Naive B cell (primary cell): ENCODE results near the gene SLC35B2. TPM values are rescaled to one million over a fixed set of nuclear protein-coding genes. Genes with fewer than 3 reads are reported as not detected.

Experiments
- ATAC-seq, 2 donors: fragments of 150-1000 bp; cut with Tn5 transposase; 2 replicates each; pipeline ENCODE4 v1.10.0; 2021; ENCODE audit warnings: low read depth in 2 of 2, mild to moderate bottlenecking in 2 of 2, moderate library complexity in 2 of 2
- DNase-seq: peaks from one replicate; pipeline ENCODE4 v3.0.0; 2022
- H3K27ac Mint-ChIP-seq, 6 donors: one replicate each; pipeline ENCODE4 v1.8.0; 2020 to 2022; ENCODE audit warnings: mild to moderate bottlenecking in 6 of 6, mixed read lengths in 6 of 6, moderate library complexity in 5 of 6, inconsistent platforms in 2 of 6
- H3K27me3 Mint-ChIP-seq, 3 donors: one replicate each; pipeline ENCODE4 v1.8.0; 2021 to 2022; ENCODE audit warnings: mixed read lengths in 3 of 3, mild to moderate bottlenecking in 1 of 3
- H3K36me3 Mint-ChIP-seq, 2 donors: one replicate each; pipeline ENCODE4 v1.8.0; 2020 to 2022; ENCODE audit warnings: mixed read lengths in 2 of 2, inconsistent platforms in 1 of 2, mild to moderate bottlenecking in 1 of 2
- H3K4me1 Mint-ChIP-seq, 3 donors: one replicate each; pipeline ENCODE4 v1.8.0; 2020 to 2022; ENCODE audit warnings: mixed read lengths in 3 of 3, inconsistent platforms in 1 of 3, mild to moderate bottlenecking in 1 of 3, moderate library complexity in 1 of 3
- H3K4me3 Mint-ChIP-seq, 8 donors: one replicate each; pipeline ENCODE4 v1.8.0; 2020 to 2022; ENCODE audit warnings: mild to moderate bottlenecking in 8 of 8, mixed read lengths in 8 of 8, moderate library complexity in 8 of 8, inconsistent platforms in 2 of 8
- H3K9me3 Mint-ChIP-seq, 7 donors: one replicate each; pipeline ENCODE4 v1.8.0; 2020 to 2022; ENCODE audit warnings: mixed read lengths in 7 of 7, mild to moderate bottlenecking in 5 of 7, inconsistent platforms in 2 of 7, moderate library complexity in 1 of 7
- polyA plus RNA-seq, 6 donors: library from polyadenylated mRNA; unstranded; fragments of 300-500 nt; fragmentation: Illumina TruSeq; gene quantifications; one replicate each; pipeline ENCODE4 v1.2.3, GENCODE V29; 2021; ENCODE audit warnings: low read depth in 6 of 6

Gene SLC35B2
- polyA plus RNA-seq, 6 donors from 2014 or later, result 24.2 to 38.6 (median 27.2) TPM

DNA sequence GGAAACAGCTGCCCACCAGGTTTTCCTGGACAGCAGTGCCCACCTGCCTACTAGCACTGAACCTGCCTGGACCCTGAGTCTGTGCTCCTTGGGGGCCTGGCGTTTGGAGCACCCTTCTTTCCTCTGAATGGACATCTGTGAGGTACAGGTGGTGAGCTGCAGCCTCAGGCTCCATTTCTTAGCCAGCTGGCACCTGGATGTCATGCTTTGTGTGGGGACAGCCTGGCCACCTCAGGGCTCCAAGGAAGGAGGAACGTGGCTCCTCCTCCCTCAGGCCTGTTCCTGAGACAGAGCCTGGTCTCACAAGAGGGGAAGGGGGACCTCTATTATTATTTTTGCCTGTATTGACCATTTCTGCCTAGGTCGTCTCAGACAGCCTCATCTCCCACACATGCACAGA lies 21.0 kb upstream of the SLC35B2 start:
- Mint-ChIP-seq H3K4me3 (peak overlapping the region in 1 of 8 donors; percentile 3), H3K27ac (no peak overlapping the region), H3K27me3 (peaks cover 32 to 74% (median 60%) of the 10 kb centered on the region in 3 donors), H3K4me1 (peaks cover 0 to 9% (median 4%) of the 10 kb centered on the region in 3 donors), H3K36me3 (no peaks in the 10 kb centered on the region), H3K9me3 (no peaks in the 10 kb centered on the region)
- DNase-seq, result no peak
- ATAC-seq, result no peak

DNA sequence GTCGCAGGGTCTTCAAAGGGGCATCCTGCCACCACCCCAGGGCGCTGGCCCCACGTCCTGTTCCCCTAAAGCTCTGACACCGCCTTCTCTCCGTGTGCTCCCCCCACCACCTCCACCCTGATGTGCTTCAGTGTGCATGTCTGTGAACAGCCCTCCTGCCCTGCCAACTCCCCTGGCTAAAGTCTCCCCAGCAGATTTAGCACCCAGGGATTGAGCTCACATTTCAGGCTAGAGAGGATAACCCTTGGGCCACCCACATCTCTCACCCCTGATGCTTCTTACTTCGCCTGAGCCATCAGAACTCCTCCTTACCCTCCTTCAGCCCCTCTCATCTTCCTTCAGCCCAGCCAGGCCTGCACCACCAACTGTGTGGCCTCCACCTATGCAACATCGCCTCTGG lies 20.4 kb upstream of the SLC35B2 start:
- Mint-ChIP-seq H3K4me3 (peak overlapping the region in 1 of 8 donors; percentile 3), H3K9me3 (no peaks in the 10 kb centered on the region), H3K27me3 (peaks cover 38 to 74% (median 63%) of the 10 kb centered on the region in 3 donors), H3K4me1 (peaks cover 0 to 9% (median 4%) of the 10 kb centered on the region in 3 donors), H3K27ac (peak overlapping the region in 1 of 6 donors; percentile 48), H3K36me3 (peaks cover 0 to 2% of the 10 kb centered on the region in 2 donors)
- DNase-seq (no peak), ATAC-seq (no peak)

DNA sequence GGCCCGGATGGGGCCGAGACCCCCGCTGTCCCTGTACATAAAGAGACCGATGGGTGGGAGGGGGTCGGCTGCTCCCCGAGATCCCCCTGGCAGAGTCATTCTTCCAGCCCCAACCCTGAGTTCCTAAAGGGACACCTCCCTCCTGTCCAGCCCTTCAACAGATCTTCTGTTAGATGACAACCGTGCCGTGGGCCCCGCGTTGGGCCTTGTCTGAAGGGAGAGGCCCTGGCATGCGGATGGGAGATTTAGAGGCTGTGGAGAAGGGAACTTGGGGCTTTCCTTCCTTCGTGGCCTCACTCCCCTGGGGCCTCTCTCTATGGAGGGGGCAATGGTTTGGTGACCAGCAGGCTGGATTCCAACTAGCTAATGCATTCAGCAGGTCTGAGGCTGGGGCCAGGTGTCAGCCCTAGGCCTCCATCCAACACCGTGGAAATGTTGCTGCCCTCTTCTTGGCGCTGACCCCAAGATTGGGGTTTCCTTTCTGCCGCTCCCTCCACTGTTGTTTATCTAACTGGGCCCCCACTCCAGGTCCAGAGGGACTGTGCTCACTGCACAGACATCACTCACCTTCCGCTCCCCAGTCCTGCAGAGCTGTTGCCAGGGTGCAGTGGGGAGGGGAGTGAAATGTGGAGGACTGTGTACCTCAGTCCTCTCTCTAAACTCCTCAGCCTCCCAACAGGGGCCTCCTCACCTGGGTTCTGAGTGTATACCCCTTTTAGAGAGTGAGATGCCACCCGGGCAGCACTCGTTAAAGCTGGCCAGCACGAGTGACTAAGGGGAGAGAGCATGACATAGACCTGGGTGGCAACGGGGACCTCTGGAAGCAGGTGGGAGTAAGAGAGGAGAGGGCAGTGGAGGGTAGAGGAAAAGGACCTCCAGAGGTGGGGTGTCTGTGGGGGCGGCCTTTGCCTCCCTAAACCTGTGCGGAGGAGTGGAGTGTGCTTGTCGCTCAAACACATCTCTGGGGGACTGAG lies 19.6 kb upstream of the SLC35B2 start:
- Mint-ChIP-seq H3K27me3 (peaks cover 45 to 79% (median 71%) of the 10 kb centered on the region in 3 donors), H3K9me3 (no peaks in the 10 kb centered on the region), H3K4me3 (peak overlapping the region in 7 of 8 donors; percentile 3 to 77 (median 56)), H3K27ac (peak overlapping the region in 1 of 6 donors; percentile 63), H3K36me3 (peaks cover 0 to 5% of the 10 kb centered on the region in 2 donors), H3K4me1 (peaks cover 0 to 9% (median 4%) of the 10 kb centered on the region in 3 donors)
- DNase-seq (no peak), ATAC-seq (no peak)

DNA sequence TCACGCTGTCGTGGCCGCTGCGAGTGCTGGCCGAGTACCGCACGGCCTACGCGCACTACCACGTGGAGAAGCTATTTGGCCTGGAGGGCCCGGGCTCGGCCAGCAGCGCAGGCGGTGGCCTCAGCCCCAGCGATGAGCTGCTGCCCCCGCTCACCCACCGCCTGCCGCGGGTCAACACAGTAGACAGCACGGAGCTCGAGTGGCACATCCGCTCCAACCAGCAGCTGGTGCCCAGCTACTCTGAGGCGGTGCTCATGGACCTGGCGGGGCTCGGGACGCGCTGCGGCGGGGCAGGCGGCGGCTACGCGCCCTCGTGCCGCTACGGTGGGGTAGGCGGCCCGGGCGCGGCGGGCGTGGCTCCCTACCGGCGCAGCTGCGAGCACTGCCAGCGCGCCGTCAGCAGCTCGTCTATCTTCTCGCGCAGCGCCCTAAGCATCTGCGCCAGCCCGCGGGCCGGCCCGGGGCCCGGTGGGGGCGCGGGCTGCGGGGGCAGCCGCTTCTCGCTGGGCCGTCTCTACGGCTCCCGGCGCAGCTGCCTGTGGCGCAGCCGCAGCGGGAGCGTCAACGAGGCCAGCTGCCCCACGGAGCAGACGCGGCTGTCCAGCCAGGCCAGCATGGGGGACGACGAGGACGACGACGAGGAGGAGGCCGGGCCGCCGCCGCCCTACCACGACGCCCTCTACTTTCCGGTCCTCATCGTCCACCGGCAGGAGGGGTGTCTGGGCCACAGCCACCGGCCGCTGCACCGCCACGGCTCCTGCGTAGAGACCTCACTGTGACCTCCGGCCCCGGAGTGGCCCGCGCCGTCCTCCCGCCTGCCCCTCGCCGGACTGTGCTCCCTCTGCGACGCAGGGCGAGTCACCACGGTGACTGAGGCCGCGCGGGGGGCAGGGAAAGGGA lies 18.7 kb upstream of the SLC35B2 start:
- peak; percentile 79 to 88 for ATAC-seq
- peaks cover 0 to 5% of the 10 kb centered on the region in 2 donors for H3K36me3 Mint-ChIP-seq
- peak overlapping the region in 2 of 8 donors; percentile 24 to 28 for H3K4me3 Mint-ChIP-seq
- no peak overlapping the region for H3K27ac Mint-ChIP-seq
- H3K4me1 Mint-ChIP-seq, result peaks cover 0 to 12% (median 12%) of the 10 kb centered on the region in 3 donors
- no peak for DNase-seq
- H3K9me3 Mint-ChIP-seq, result no peaks in the 10 kb centered on the region
- peaks cover 50 to 85% (median 78%) of the 10 kb centered on the region in 3 donors for H3K27me3 Mint-ChIP-seq

- Mint-ChIP-seq H3K27ac (no peak overlapping the region), H3K4me1 (peaks cover 0 to 13% (median 12%) of the 10 kb centered on the region in 3 donors), H3K9me3 (no peaks in the 10 kb centered on the region), H3K4me3 (peak overlapping the region in 2 of 8 donors; percentile 5 to 67), H3K36me3 (peaks cover 0 to 5% of the 10 kb centered on the region in 2 donors), H3K27me3 (peaks cover 50 to 80% (median 76%) of the 10 kb centered on the region in 3 donors)
- no peak for ATAC-seq
- no peak for DNase-seq
Measured at GRCh38 chr6:44275271-44275748, 18.0 kb upstream of the SLC35B2 start.

GRCh38 chr6:44273617-44274016 lies 16.3 kb upstream of the SLC35B2 start:
- Mint-ChIP-seq H3K27ac (no peak overlapping the region), H3K9me3 (no peaks in the 10 kb centered on the region), H3K36me3 (peaks cover 0 to 5% of the 10 kb centered on the region in 2 donors), H3K4me3 (no peak overlapping the region), H3K4me1 (peaks cover 15 to 25% (median 17%) of the 10 kb centered on the region in 3 donors), H3K27me3 (peaks cover 48 to 73% (median 68%) of the 10 kb centered on the region in 3 donors)
- ATAC-seq, result no peak
- DNase-seq, result no peak

DNA sequence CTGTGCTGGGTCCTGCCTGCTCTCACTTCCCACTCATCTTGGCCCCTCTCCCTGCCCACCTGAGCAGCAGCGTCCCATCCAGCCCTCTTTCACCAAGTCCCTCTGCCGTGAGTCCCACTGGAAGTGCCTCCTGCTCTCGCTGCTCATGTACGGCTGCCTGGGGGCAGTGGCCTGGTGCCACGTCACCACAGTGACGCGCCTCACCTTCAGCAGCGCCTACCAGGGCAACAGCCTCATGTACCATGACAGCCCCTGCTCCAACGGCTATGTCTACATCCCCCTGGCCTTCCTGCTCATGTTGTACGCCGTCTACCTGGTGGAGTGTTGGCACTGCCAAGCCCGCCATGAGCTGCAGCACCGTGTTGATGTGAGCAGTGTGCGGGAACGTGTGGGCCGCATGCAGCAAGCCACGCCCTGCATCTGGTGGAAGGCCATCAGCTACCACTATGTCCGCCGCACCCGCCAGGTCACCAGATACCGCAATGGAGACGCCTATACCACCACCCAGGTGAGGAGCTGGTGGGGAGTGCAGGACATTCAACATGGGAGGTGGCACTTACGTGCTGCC lies 15.8 kb upstream of the SLC35B2 start:
- Mint-ChIP-seq H3K27ac (no peak overlapping the region), H3K27me3 (peaks cover 48 to 72% (median 63%) of the 10 kb centered on the region in 3 donors), H3K4me1 (peaks cover 15 to 25% (median 17%) of the 10 kb centered on the region in 3 donors), H3K9me3 (no peaks in the 10 kb centered on the region), H3K36me3 (peaks cover 0 to 5% of the 10 kb centered on the region in 2 donors), H3K4me3 (peak overlapping the region in 2 of 8 donors; percentile 53 to 57)
- no peak for ATAC-seq
- DNase-seq, result no peak

- no peaks in the 10 kb centered on the region for H3K9me3 Mint-ChIP-seq
- DNase-seq, result no peak
- H3K4me3 Mint-ChIP-seq, result peak overlapping the region in 3 of 8 donors; percentile 10 to 54 (median 53)
- H3K4me1 Mint-ChIP-seq, result peaks cover 17 to 31% (median 20%) of the 10 kb centered on the region in 3 donors
- ATAC-seq, result no peak
- H3K27ac Mint-ChIP-seq, result no peak overlapping the region
- H3K27me3 Mint-ChIP-seq, result peaks cover 44 to 66% (median 57%) of the 10 kb centered on the region in 3 donors
- peaks cover 0 to 5% of the 10 kb centered on the region in 2 donors for H3K36me3 Mint-ChIP-seq
Measured at GRCh38 chr6:44272529-44272928, 15.2 kb upstream of the SLC35B2 start.

- Mint-ChIP-seq H3K36me3 (peaks cover 0 to 5% of the 10 kb centered on the region in 2 donors), H3K27me3 (peaks cover 39 to 60% (median 51%) of the 10 kb centered on the region in 3 donors), H3K9me3 (no peaks in the 10 kb centered on the region), H3K27ac (no peak overlapping the region), H3K4me1 (peaks cover 17 to 37% (median 25%) of the 10 kb centered on the region in 3 donors), H3K4me3 (peak overlapping the region in 6 of 8 donors; percentile 45 to 92 (median 65))
- DNase-seq (no peak), ATAC-seq (no peak)
Measured at GRCh38 chr6:44271914-44272313, 14.6 kb upstream of the SLC35B2 start.

GRCh38 chr6:44271406-44271723 lies 14.0 kb upstream of the SLC35B2 start:
- Mint-ChIP-seq H3K9me3 (no peaks in the 10 kb centered on the region), H3K27me3 (peaks cover 35 to 55% (median 47%) of the 10 kb centered on the region in 3 donors), H3K36me3 (peaks cover 0 to 5% of the 10 kb centered on the region in 2 donors), H3K27ac (no peak overlapping the region), H3K4me1 (peaks cover 23 to 40% (median 31%) of the 10 kb centered on the region in 3 donors), H3K4me3 (peak overlapping the region; percentile 53 to 92 (median 78))
- ATAC-seq, result no peak
- DNase-seq, result no peak

GRCh38 chr6:44270526-44271405 lies 13.4 kb upstream of the SLC35B2 start:
- Mint-ChIP-seq H3K27ac (peak overlapping the region in 1 of 6 donors; percentile 11), H3K4me3 (peak overlapping the region; percentile 53 to 92 (median 78)), H3K9me3 (no peaks in the 10 kb centered on the region), H3K36me3 (peaks cover 0 to 5% of the 10 kb centered on the region in 2 donors), H3K4me1 (peaks cover 26 to 46% (median 36%) of the 10 kb centered on the region in 3 donors), H3K27me3 (peaks cover 35 to 55% (median 47%) of the 10 kb centered on the region in 3 donors)
- ATAC-seq, result no peak
- DNase-seq, result no peak
